Peyer's patch (tissue), 4 donors: Measurements from ENCODE around the gene OSBPL10. TPM values are rescaled to one million over a fixed set of nuclear protein-coding genes. Genes with fewer than 3 reads are reported as not detected.

Experiments used
- DNase-seq, 3 donors: peaks; one replicate each; pipeline ENCODE4 v3.0.0-alpha.2; 2017 to 2019
- H3K27ac ChIP-seq, 4 donors: fragments of 200-600 bp; sonication (generic); one replicate each; pipeline ENCODE4 v1.5.1; 2016 to 2019
- H3K27me3 ChIP-seq, 2 donors: fragments of 200-600 bp; sonication (generic); one replicate each; pipeline ENCODE4 v1.5.1; 2019
- H3K36me3 ChIP-seq, 3 donors: fragments of 200-600 bp; sonication (generic); one replicate each; pipeline ENCODE4 v1.5.1; 2016 to 2019
- H3K4me1 ChIP-seq, 4 donors: fragments of 200-600 bp; sonication (generic); one replicate each; pipeline ENCODE4 v1.5.1; 2016 to 2019
- H3K4me3 ChIP-seq, 4 donors: fragments of 200-600 bp; sonication (generic); 1 replicate in 3 of 4; 2 replicates in 1 of 4; pipeline ENCODE4 v1.5.1; 2016 to 2019; ENCODE audit warnings: mild to moderate bottlenecking in 1 of 4
- H3K9me3 ChIP-seq, 4 donors: fragments of 200-600 bp; sonication (generic); one replicate each; pipeline ENCODE4 v1.5.1; 2016 to 2019; ENCODE audit warnings: mild to moderate bottlenecking in 1 of 4
- CTCF ChIP-seq, 6 experiments: fragments of 450-650 bp in 4 of 6; fragments of 200-600 bp in 2 of 6; sonication (generic) in 1 of 6; IDR thresholded peaks; one replicate each; pipeline ENCODE4 v1.5.1; 2017 to 2019; ENCODE audit warnings: antibody characterized with exemption in 6 of 6, mild to moderate bottlenecking in 3 of 6, moderate library complexity in 1 of 6
- POLR2A ChIP-seq, 2 donors: fragments of 450-650 bp; IDR thresholded peaks; one replicate each; pipeline ENCODE4 v1.5.1; 2017; ENCODE audit warnings: antibody characterized with exemption in 2 of 2, mild to moderate bottlenecking in 2 of 2, moderate library complexity in 2 of 2
- total RNA-seq, 4 donors: library from RNA; depleted of rRNA; stranded (reverse); fragments of >200 nt; gene quantifications; one replicate each; pipeline ENCODE4 v1.1.0, GENCODE V29; 2016

Gene OSBPL10
- total RNA-seq, 4 donors from 2014 or later: 18.5 to 128 (median 60.5) TPM

DNA sequence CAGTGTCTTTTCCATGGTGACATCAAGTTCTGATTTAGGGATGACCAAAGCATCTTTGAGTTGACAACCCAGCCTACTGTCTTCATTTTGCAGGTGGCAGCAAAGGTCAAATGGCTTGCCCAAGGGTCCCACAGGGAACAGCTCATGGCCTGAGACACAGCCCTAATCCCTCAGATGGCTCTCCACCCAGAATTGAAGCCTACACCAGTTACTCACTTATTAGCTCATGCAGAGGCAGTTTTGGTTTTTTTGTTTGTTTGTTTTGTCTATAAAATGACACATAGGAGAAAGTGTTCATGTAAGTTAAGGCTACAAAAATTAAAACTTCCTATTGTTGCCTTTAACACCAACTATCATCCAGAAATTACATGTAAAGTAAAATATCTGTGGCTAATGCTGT, 167.9 kb downstream of the OSBPL10 start:
- H3K27me3 ChIP-seq: no peaks in the 10 kb centered on the region
- TF ChIP-seq CTCF (IDR thresholded peaks at IDR 0.05) (no peak), POLR2A (IDR thresholded peaks at IDR 0.05) (no peak)
- no peak overlapping the region for H3K27ac ChIP-seq
- no peaks in the 10 kb centered on the region for H3K4me1 ChIP-seq
- no peaks in the 10 kb centered on the region for H3K36me3 ChIP-seq
- DNase-seq: no peak
- H3K4me3 ChIP-seq: no peak overlapping the region
- H3K9me3 ChIP-seq: no peaks in the 10 kb centered on the region

- Histone ChIP-seq H3K27me3 (no peaks in the 10 kb centered on the region), H3K4me3 (peak overlapping the region in 1 of 4 donors; percentile 12), H3K9me3 (no peaks in the 10 kb centered on the region), H3K27ac (peak overlapping the region in 1 of 4 donors; percentile 26), H3K4me1 (no peaks in the 10 kb centered on the region), H3K36me3 (no peaks in the 10 kb centered on the region)
- peak in 1 of 3 donors; percentile 20 for DNase-seq
- TF ChIP-seq POLR2A (IDR thresholded peaks at IDR 0.05) (no peak), CTCF (IDR thresholded peaks at IDR 0.05) (no peak)
These were observed 170.1 kb downstream of the OSBPL10 start for GRCh38 chr3:31810991-31811433.

- no peak for DNase-seq
- no peak overlapping the region for H3K27ac ChIP-seq
- no peaks in the 10 kb centered on the region for H3K4me1 ChIP-seq
- H3K36me3 ChIP-seq: no peaks in the 10 kb centered on the region
- H3K4me3 ChIP-seq: no peak overlapping the region
- no peaks in the 10 kb centered on the region for H3K27me3 ChIP-seq
- TF ChIP-seq CTCF (IDR thresholded peaks at IDR 0.05): no peak
- no peak for TF ChIP-seq POLR2A (IDR thresholded peaks at IDR 0.05)
- no peaks in the 10 kb centered on the region for H3K9me3 ChIP-seq
These were observed 172.8 kb downstream of the OSBPL10 start for GRCh38 chr3:31808143-31808720.

- Histone ChIP-seq H3K4me3 (no peak overlapping the region), H3K36me3 (no peaks in the 10 kb centered on the region), H3K9me3 (no peaks in the 10 kb centered on the region), H3K27me3 (no peaks in the 10 kb centered on the region), H3K27ac (no peak overlapping the region), H3K4me1 (no peaks in the 10 kb centered on the region)
- no peak for TF ChIP-seq CTCF (IDR thresholded peaks at IDR 0.05)
- TF ChIP-seq POLR2A (IDR thresholded peaks at IDR 0.05): no peak
- no peak for DNase-seq
These were observed 176.6 kb downstream of the OSBPL10 start for GRCh38 chr3:31804251-31805051.

GRCh38 chr3:31802981-31803740, 177.9 kb downstream of the OSBPL10 start:
- H3K27ac ChIP-seq: no peak overlapping the region
- no peaks in the 10 kb centered on the region for H3K4me1 ChIP-seq
- no peak overlapping the region for H3K4me3 ChIP-seq
- DNase-seq: peak in 2 of 3 donors; percentile 27 to 76
- H3K36me3 ChIP-seq: no peaks in the 10 kb centered on the region
- no peaks in the 10 kb centered on the region for H3K27me3 ChIP-seq
- TF ChIP-seq CTCF (IDR thresholded peaks at IDR 0.05) (no peak), POLR2A (IDR thresholded peaks at IDR 0.05) (no peak)
- no peaks in the 10 kb centered on the region for H3K9me3 ChIP-seq
